ENCODE measurements around the gene AKAP3. TPM values are rescaled to one million over a fixed set of nuclear protein-coding genes. Genes with fewer than 3 reads are reported as not detected.

AKAP3 gene
- total and polyA plus RNA-seq, 2 donors (not counting 3 experiments of a cell fraction or from before 2014, with no cell fraction given): 0.18 to 0.62 TPM

- Histone ChIP-seq H3K79me2 (ENCODE audit: control insufficient read depth, insufficient read depth, low read length) (no peaks in the 10 kb centered on the region), H4K20me1 (replicated peaks; ENCODE audit: control insufficient read depth, extremely low read depth, insufficient read depth, low read length) (no peaks in the 10 kb centered on the region), H3K4me3 (replicated peaks in 1 of 3; ENCODE audit: insufficient read depth in 1 of 3, low read depth in 1 of 3, low read length in 3 of 3) (no peak overlapping the region), H3K27me3 (ENCODE audit: control insufficient read depth in 2 of 2, insufficient read depth in 2 of 2, low read length in 2 of 2) (peaks cover 4 to 8% of the 10 kb centered on the region in 2 experiments), H3K27ac (ENCODE audit: insufficient read depth, low read depth, low read length) (no peak overlapping the region), H3K9ac (replicated peaks; ENCODE audit: extremely low read depth, insufficient read depth, low read length) (no peak overlapping the region), H3K4me2 (ENCODE audit: insufficient read depth, low read length) (no peak overlapping the region), H2AFZ (ENCODE audit: low read depth, low read length) (no peak overlapping the region), H3K9me1 (replicated peaks; ENCODE audit: control insufficient read depth, extremely low read depth, insufficient read depth, low read length) (no peaks in the 10 kb centered on the region), H3K9me3 (replicated peaks; ENCODE audit: control insufficient read depth, insufficient read depth, low read length) (no peaks in the 10 kb centered on the region), H3K36me3 (ENCODE audit: control insufficient read depth in 2 of 2, extremely low read depth in 1 of 2, insufficient read depth in 2 of 2, low read length in 2 of 2) (no peaks in the 10 kb centered on the region), H3K4me1 (ENCODE audit: control insufficient read depth, extremely low read depth, insufficient read depth, low read length) (no peaks in the 10 kb centered on the region)
- BruUV-seq (replicated peaks): no TSS peak
- DNase-seq (ENCODE audit: low read depth, low spot score) (no peak), FAIRE-seq (no peak)
- ChIA-PET POLR2A (no interaction called here), CTCF (interaction anchor here (1.4 kb wide), 1 partner anchor 20 kb away, joined by 4 read pairs; no protein-coding TSS in a partner anchor)
- dilution Hi-C loops (cut with MboI; ENCODE audit: extremely low pct_ligation_motif_present, low sequenced_read_pairs) (no loop called here), intact Hi-C loops (cut with micrococcal nuclease) (no loop called here)
- TF ChIP-seq POLR2A (IDR thresholded peaks at IDR 0.05; ENCODE audit: low read depth, low read length): no peak
- TF ChIP-seq POLR2AphosphoS5 (IDR thresholded peaks at IDR 0.05; ENCODE audit: insufficient read depth, low read depth, low read length): no peak
- no peak for TF ChIP-seq FOS (IDR thresholded peaks at IDR 0.05; ENCODE audit: borderline replicate concordance, insufficient read depth, low read length)
- no peak for TF ChIP-seq CTCF (IDR thresholded peaks at IDR 0.05; ENCODE audit: extremely low read depth in 1 of 2, insufficient read depth in 1 of 2, low read depth in 1 of 2, low read length in 2 of 2)
- no peak for TF ChIP-seq MAX (IDR thresholded peaks at IDR 0.05; ENCODE audit: insufficient read depth, insufficient read length)
- no peak for TF ChIP-seq MYC (IDR thresholded peaks at IDR 0.05; ENCODE audit: low read depth, low read length)
- TF ChIP-seq EZH2 (IDR thresholded peaks at IDR 0.05; ENCODE audit: borderline replicate concordance, low read depth, low read length, severe bottlenecking): no peak
- TF ChIP-seq GATA2 (IDR thresholded peaks at IDR 0.05; ENCODE audit: insufficient read depth, insufficient read length, low read depth, low read length): no peak
- TF ChIP-seq JUN (IDR thresholded peaks at IDR 0.05; ENCODE audit: borderline replicate concordance, insufficient read depth, insufficient read length, low read depth): no peak
These were observed 18.6 kb downstream of the AKAP3 start for GRCh38 chr12:4630262-4630661.
